Measurements from ENCODE around the gene CLIP1.

Gene CLIP1

GRCh38 chr12:122244565-122245371 is 177.7 kb downstream of the CLIP1 start:
- no peak for DNase-seq

DNA sequence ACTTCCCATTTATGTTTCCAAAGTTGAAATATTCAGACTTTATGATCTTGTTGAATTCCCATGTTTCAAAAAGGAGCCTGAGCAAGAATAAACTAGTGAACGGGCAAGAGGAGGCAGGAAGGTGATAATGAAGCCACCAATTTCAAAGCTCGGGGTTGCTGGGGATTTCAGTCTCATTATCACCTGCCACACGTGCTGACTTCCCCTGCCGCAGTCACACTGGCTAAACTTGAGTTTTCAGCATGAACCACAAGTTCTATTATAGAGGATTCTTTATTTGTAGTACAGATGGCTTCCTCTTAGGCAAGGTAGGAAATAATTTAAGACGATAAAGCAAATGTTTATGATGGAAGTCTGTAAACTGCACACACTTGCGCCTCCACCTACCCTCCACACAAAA is 178.5 kb downstream of the CLIP1 start:
- no peak for DNase-seq

DNA sequence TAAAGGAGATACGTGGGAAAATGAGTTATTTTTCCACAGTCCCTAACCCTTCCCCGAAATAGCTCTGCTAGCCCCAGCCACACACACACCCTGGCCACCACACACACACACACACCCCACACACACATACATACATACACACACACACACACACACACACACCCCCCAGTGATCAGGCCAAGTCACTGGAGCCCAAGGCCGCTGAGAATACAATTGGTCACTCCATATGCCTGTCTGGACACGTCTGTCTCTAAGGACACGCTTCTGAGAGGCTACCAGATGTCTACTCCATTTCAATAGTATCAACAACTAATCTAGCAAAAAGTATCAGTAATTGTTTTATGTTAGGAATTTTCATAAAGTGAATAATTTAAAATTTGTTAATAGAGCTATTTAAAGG is 183.6 kb downstream of the CLIP1 start:
- no peak for DNase-seq

DNA sequence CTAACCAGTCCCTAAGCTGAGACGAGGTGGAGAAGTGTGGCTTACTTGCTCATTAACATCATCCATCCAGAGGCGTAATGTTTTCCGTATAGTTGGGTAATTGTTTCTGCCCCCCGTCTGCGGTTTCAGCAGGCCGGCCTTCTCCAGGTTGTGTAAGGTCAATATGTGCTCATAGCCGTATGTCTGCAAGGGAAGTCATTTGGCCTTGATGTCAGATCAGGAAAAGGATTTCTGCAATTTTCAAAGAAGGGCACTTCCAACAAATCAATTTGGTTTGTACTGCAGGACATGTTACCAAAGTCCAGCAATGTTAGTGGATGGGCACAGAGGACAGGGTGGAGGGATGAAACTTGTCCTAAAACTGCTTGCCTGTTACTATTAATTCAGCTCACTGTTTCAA is 186.7 kb downstream of the CLIP1 start:
- DNase-seq: no peak

DNA sequence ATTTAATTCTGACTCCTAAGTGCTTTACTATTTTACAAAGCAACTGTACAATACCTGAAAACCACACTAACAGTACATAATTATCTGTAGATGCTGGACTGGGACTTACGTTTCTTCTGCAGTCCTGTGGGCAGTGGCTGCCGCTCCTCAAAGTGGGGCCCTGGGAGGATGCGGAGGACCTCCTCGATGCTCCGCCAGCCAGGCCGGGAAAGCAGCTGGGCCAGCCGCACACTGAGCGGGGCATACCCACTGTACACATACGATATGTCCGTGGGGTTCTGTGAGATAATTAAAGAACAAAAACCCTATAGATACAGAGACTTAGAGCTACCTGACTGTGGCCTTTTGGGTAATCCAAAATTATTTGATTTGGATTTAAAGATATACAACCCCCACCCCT is 189.8 kb downstream of the CLIP1 start:
- DNase-seq: no peak

DNA sequence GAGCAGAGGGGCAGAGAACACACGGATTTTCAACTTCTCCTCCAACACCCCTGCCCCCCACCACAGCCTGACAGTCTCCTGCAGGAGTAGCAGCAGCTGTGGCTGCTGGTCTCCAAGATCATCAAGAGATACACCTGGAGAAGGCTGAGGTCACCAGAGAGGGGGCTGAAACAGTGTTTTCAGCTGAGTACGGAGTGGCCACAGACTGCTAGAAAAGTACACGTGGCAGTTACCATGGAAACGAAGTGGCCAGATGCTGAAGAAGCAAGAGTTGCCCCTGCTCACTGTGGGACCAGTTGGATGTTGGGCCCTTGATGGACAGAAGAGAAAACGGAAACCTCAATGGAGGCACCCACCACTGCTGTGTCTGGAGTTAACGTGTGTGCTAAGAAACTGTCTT is 191.7 kb downstream of the CLIP1 start:
- no peak for DNase-seq

DNA sequence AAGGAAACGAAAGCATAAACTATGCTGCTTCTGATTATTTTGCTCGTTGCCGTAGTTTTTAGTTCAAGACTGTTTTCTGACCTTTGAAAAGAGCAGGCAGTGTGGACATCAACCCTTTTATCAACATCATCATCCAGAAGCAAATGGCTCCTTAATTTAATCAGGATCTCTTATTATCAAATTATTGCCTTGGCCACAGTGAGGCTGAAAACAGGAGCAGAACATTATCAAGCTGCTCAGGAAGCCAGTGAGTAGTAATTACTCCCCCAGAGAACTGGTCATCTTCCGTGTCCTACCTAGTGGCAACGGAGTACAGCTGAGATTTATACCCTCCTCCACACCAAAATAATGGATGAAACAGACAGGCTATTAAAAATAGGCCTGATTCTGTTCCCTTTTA is 194.4 kb downstream of the CLIP1 start:
- no peak for DNase-seq

DNA sequence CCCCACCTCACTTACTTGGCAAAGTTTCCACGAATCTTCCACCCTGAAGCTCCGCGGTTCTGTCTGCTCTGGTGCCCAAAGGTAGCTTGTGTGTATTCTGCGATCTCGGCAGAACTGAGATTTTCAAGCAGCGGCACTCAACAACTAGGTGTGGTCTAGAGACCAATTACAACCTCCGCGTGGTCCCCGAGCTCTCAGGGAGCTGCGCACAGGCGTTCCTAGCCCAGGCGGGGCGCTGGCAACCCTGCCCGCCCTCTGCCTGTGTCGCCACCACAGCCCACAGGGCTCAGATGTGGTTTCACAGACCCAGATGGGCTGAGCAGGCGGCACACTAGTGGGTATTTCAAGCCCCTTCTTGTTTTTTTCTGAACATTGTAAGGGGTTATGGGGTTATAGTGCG is 195.1 kb downstream of the CLIP1 start:
- DNase-seq: peak in 1 of 2 experiments; percentile 30

DNA sequence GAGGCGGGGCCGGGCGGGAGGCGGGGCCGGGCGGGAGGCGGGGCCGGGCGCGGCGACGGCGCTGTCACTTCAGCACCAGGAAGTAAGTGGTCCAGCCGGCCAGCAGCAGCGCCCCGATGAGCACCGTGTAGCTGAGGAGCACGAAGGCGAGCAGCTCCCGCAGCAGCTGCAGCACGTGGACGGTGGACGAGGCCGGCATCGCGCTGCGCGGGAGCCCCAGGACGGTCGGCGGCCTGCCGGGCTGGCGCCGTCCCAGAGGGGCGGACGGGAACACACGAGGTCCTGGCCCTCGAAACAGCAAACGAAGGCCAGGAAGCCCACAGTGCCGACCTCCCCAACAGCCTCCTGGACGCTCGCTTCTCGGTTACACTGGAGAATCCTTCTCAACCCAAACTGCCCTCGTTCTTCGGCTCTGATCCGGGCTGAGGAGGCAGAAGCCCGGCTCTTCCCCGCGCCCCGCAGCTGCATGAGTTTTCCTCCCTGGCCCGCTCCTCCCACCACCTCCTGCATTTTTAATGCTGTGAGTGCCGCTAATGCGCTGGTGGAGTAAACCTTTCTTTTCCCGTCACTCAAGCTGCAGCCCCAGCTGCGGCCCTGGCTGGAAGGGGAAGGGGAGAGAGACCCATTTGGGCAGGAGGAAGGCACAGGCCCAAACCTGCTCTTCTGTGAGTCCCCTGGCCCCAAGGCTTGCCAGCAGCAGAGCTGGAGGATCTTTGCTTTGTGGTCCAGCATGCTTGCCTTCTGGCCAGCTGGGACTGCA is 195.9 kb downstream of the CLIP1 start:
- DNase-seq: peak in 1 of 2 experiments; percentile 56

GRCh38 chr12:122225683-122226365 is 196.6 kb downstream of the CLIP1 start, which contains the start of gene DIABLO:
TSS of gene DIABLO (minus strand) at chr12:122226052. CDS start at chr12:122226014, 38 bp downstream.
- peak; percentile 99 to 100 for DNase-seq

All from SHP77 (cell line).